ENCODE results near the gene GSN.

- TF ChIP-seq CTCF (conservative IDR thresholded peaks at IDR 0.05 in 1 of 2, IDR thresholded peaks at IDR 0.05 in 1 of 2; ENCODE audit: extremely low read depth in 1 of 2, insufficient read depth in 1 of 2, low read depth in 1 of 2, low read length in 2 of 2) (no peak), EZH2 (IDR thresholded peaks at IDR 0.05; ENCODE audit: borderline replicate concordance, low read length) (no peak)
Measured at GRCh38 chr9:121242959-121243346, 25.0 kb upstream of the GSN start.
